Measurements from ENCODE around the gene E2F4.

E2F4 gene

DNA sequence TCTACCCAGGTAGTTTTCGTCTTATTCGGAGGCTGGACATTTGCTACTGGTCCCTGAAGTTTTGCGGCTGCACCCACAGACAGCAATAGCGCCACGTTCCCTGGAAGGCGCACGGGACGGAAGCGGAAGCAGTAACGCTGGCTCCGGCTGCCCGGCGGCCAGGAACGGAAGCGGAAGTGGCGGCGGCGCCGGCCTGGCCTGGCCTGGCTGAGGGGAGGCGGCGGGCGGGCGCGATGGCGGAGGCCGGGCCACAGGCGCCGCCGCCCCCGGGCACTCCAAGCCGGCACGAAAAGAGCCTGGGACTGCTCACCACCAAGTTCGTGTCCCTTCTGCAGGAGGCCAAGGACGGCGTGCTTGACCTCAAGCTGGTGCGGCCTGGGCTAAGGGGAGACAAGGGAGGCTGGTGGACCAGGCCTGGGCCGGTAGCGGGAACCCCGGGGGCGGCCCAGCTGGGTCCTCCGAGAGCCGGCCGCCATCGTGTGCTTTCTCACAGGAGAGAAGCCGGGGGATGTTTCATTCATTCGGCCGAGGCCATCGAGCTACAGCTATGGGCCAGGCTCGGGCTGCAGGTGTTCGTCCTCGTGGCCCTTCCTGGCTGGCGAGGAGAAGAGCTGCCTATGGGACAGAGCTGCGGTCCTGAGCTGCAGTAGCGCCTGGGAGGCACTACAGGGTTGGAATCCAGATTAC is at the start of gene E2F4:
Gene E2F4, plus strand, starts transcription at position 161 of the 687 bp plus-strand sequence. Its CDS starts 73 bp downstream, at position 234.
- DNase-seq (ENCODE audit: low read depth): peak; percentile 67

DNA sequence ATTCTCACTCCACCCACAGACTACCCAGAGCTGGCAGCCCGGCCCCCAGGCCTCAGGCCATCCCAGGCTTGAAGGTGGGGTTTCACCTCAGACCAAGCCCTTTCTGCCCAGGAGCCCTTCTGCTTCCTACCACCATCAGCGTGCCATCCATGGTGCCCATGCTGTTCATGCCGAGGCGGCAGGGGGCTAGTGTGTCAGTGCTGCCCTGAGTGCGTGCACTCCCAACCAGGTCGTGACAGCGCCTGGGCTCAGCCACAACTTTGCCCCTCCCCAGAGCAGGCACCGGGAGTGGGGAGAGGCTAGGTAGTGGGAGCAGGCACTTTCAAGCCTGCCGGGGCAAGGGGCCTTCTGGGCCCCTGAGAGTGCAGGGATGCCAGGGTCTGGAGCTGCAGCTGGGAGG is 49.6 kb upstream of the E2F4 start:
- no peak for DNase-seq (ENCODE audit: low read depth)

DNA sequence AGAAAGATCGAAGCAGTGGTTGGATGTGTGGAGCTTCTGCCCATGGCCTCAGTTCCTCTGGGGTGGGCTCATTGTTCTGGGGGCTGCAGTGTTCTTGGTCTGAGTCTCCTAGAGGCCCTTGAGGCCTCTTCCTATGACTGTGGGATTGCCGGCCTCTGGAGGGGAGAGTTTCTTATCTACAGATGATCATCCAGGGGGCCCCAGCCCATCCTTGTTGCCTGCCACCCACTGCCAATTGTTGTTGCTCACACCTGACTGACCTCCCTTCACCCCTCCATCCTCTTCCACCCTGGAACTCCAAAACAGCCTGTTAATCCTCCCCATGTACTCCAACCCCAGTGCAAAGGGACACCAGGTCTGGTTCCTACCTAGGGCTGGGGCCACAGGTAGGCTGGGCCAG is 47.0 kb upstream of the E2F4 start:
- no peak for DNase-seq (ENCODE audit: low read depth)

- DNase-seq (ENCODE audit: low read depth): no peak
These were observed 46.2 kb upstream of the E2F4 start for GRCh38 chr16:67145746-67146145.

DNA sequence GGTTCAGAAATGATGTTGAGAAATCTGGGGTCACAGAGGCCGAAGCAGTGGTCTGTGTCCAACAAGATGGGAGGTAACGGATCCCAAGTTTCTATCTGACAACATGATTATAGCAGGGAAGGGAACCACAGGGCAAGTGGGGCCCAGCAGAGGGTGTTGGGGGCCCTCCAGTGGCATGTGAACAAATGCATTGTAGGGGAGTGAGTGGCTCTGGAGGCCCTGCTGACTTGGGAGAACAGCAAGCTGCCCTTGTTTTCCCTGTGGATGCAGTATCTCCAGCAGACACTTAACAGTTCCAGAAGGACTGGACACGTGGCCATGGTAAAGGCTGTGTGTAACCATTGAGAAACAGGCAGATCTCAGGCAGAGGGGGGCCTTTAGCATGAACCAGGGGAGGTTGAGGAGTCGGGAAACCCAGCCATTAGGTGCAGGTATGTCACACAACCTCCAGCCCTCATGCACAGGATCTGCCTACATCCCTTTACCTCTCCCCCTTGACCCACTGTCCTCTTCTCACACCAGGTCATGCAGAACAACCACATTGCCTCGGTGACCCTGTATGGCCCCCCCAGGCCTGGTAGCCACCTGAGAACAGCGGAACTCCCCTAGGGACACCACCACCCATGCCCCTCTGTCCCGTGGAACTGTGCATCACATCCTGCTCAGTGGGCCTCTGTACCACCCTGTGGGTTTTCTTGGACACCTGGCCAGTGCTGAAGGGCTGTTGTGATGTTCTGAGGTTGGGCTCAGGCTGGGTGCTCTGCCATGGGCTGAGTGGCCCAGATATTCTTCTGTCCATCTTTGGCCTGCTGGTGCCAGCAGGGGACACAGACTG is 45.2 kb upstream of the E2F4 start:
- DNase-seq (ENCODE audit: low read depth): no peak

DNA sequence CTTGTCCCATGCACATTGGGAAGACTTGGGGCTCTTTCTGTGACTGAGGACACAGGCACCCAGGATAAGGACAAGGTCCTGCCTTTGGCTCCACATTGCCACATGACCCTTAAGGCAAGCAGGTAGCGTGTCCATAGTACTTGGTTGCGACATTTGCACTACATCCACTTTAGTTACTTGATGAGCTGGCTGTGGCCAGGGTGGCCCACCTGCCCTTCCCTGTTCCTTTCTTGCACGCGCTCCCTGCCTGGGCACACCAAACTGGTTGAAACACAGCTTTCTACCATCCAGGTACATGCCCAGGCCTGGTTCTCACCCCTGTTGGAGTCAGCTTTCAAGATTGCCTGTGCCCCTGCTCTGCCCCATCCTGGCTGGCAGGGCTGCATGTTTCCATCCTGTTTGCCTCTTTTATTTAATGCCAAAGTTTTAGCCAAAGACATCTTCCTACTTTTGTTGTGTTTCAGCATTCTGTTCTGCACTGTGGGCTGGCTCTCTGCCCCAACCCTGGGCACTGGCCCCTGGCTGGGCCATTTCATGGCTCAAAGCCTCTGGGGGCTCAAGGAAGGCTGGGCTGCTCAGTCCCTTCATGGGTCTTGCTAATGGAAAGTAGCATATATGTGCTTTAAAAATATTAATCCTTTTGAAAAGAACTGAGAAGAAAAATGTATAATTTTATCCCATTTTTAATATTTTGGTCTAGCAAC is 44.4 kb upstream of the E2F4 start:
- no peak for DNase-seq (ENCODE audit: low read depth)

DNA sequence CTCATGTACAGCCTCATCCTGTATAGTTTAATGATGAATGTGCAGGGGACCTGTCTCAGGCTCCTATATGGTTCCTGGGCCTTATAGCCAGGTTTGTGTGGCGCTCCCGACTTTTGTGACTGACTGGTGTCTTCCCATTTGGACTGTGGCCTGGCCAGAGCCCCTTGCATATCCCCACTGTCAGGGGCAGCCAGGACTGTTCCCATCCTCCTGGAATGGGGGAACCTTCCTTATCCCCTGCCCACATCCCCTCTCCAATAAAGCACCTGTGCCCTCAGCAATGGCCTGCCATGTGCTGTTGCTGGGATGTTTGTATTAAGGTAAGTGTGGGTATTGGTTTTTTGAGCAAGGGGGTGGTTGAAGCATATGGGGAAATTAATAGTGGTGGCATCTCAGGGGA is 43.7 kb upstream of the E2F4 start:
- no peak for DNase-seq (ENCODE audit: low read depth)

- DNase-seq (ENCODE audit: low read depth): no peak
These were observed 43.2 kb upstream of the E2F4 start for GRCh38 chr16:67148656-67149275.

DNA sequence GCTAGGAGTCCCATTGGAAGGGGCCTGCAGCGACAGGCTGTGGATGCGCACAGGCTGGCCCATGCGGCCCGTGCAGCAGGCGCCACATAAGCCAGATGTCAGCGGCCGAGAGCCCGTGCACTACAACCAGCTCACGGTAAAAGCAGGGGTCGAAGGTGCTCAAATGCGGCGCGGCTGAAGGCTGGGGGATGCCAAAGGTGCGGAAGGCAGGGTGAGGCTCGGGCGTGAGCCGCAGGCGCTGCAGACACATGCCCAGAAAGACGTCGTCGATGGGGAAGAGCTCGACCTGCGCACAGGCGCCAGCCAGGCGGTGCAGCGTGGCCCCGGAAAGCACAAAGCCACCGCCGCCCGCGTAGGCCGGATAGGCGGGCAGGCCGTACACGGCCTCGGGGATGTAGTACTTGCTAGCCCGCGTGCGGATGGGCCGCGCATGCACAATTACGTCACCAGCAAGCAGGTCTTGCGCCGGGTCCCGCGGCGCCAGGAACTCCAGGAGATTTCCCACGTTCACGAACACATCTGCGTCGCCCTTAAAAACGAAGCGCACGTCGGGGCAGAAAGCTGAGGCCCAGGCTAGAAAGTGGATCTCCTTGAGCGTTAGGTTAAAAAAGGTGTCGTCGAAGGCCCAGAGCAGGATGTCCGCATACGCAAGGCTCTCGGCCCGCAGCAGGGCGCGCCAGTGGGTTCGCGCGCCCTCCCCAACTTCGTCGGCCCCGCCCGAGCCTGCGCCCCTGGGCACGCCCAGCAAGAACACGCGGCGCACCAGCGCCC is 42.5 kb upstream of the E2F4 start:
- DNase-seq (ENCODE audit: low read depth): no peak

DNA sequence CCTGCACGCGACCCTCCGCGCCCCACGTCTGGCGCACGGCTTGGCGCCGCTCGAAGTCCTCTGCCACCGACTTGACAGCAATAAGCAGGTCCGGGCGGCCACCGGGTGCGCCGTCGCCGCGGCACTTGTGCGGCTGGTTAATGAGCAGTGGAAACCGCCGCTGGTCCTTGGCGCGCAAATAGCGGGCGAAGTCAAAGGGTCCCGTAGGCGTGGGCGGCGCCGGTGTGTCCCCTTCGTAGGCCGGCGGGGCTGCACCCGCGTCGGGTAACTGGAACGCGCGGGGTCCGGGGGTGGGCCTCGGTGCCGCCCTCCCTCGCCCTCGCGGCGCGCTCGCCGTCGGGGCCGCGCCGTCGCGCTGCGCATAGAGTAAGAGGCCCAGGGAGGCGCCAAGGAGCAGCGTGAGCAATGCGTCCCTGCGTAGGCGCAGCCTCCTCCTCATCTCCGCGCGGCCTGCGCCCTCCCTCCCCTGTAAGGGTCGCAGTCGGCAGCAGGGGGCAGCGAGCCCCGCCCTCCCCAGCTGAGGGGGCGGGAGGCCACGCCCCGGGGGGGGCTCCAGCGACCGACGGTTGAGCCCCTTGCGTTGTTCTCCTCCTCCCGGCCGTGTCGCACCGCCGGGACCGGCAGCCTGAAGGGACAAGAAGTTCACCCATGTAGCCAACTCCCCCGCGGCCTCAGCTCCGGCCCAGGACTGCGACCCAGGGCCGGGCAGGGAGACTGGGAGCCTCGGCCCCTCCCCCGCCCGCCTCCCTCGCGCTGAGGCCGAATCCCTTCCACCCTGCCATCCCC is 41.7 kb upstream of the E2F4 start:
- no peak for DNase-seq (ENCODE audit: low read depth)

- peak; percentile 58 for DNase-seq (ENCODE audit: low read depth)
These were observed 41.0 kb upstream of the E2F4 start, which contains the start of gene B3GNT9 for GRCh38 chr16:67150833-67151396. B3GNT9 (minus strand) TSS chr16:67150998; CDS start chr16:67150485, 513 bp downstream.

DNA sequence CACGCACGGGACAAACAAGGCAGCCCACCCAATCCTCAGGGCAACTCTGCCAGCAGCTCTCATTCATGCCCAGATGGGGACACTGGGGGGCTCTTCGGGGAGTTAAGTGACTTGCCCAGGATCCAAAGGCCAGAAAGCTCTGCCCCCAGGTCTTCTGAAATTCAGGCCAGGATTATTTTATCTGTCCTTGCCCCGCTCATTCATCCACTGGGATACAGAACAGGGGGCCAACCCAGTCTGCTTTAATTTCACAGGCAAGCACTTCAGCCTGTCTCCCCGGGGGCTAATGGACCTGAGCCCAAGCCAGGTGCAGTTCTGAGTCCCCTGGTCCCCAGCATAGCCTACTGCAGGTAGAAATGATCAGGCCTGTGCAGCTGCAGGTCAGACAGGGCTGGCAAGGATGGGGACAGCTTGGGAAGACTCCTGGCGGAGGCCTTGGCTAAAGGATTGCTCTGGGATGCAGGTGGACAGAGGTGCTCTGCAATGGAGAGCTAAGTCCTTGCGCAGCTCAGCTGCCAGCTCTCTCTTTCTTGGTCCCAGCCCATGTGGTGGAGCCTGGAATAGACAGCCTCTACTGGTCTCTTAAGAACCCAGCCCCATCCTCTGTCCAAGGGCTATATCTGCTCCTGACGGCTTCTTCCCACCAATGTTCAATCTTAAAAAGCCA is 40.4 kb upstream of the E2F4 start:
- no peak for DNase-seq (ENCODE audit: low read depth)

DNA sequence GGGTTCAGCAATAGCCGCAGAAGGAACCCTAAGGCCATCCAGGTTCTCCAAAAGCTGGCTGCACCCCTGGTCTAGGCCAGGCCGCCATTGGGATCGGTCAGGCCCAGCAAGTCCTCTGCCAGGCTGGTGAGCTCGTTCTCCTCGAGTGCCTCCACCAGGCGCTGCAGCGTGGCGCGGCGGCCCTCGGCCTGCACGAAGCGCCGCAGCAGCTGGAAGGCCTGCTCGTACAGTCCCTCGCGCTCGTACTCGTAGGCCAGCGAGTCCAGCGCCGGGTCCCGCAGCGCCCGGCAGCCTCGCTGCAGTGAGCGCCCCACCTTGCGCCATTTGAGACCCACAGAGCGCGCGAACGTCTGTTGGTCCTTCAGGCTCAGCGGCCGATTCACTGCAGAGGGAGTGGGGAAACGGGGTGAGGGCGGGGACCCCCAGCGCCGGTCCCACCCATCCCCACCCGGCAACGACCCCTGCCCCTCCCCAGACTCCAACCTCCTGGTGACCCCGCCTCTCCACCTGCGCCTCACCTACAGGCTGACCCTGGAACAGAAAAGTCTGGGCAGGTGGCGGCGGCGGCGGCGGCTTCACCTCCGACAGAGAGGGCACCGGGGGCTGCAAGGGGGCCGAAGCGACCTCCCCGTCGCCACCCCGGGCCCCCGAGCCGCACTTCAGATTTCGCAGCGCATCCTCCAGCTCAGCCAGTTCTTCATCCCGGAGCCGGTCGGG is 37.2 kb upstream of the E2F4 start:
- DNase-seq (ENCODE audit: low read depth): no peak

GRCh38 chr16:67155295-67156142 is 36.4 kb upstream of the E2F4 start:
- DNase-seq (ENCODE audit: low read depth): no peak

GRCh38 chr16:67156143-67156844 is 35.7 kb upstream of the E2F4 start:
- no peak for DNase-seq (ENCODE audit: low read depth)

GRCh38 chr16:67157106-67157748 is 34.7 kb upstream of the E2F4 start:
- no peak for DNase-seq (ENCODE audit: low read depth)
